Erythroblast (primary cell): ENCODE measurements around the gene AXL.

Source experiments
- GATA1 ChIP-seq: IDR thresholded peaks from 2 replicates; pipeline ENCODE4 v1.6.1; 2011; ENCODE audit warnings: low read depth, mild to moderate bottlenecking, control low read depth, low read length, moderate library complexity
- POLR2A ChIP-seq: IDR thresholded peaks from 2 replicates; pipeline ENCODE4 v1.6.1; 2011; ENCODE audit warnings: mild to moderate bottlenecking, low read length

DNA sequence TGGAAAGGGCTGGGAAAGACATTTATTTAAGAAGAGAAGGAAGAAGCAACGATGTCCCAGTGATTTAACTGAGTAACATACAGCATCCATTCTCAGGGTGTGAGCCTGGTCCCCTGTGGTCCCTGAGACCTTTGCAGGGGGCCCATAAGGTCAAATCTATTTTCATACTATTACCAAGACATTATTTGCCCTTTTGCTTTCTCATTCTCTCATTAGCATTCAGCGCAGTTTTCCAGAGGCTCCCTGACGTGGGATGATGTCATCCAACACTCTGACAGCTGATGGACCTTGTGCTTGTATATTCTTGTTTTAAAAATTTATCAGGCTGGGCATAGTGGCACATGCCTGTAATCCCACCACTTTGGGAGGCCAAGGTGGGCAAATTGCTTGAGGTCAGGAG is 26.8 kb downstream of the AXL start:
- TF ChIP-seq POLR2A, result no peak
- TF ChIP-seq GATA1, result no peak
